GM18868 (cell line): Measurements from ENCODE around the gene MC1R.
"Not testable (repeated sequence)": the region's sequence is repeated elsewhere in the genome, so short reads cannot be mapped to it uniquely, and the experiment has no call there.

ENCODE experiments used
- ATAC-seq: cut with Tn5 transposase; IDR thresholded peaks from one replicate; pipeline ENCODE4 v1.9.1; 2021; ENCODE audit warnings: mild to moderate bottlenecking, moderate library complexity; ENCODE audit not compliant: unreplicated experiment

Gene MC1R

DNA sequence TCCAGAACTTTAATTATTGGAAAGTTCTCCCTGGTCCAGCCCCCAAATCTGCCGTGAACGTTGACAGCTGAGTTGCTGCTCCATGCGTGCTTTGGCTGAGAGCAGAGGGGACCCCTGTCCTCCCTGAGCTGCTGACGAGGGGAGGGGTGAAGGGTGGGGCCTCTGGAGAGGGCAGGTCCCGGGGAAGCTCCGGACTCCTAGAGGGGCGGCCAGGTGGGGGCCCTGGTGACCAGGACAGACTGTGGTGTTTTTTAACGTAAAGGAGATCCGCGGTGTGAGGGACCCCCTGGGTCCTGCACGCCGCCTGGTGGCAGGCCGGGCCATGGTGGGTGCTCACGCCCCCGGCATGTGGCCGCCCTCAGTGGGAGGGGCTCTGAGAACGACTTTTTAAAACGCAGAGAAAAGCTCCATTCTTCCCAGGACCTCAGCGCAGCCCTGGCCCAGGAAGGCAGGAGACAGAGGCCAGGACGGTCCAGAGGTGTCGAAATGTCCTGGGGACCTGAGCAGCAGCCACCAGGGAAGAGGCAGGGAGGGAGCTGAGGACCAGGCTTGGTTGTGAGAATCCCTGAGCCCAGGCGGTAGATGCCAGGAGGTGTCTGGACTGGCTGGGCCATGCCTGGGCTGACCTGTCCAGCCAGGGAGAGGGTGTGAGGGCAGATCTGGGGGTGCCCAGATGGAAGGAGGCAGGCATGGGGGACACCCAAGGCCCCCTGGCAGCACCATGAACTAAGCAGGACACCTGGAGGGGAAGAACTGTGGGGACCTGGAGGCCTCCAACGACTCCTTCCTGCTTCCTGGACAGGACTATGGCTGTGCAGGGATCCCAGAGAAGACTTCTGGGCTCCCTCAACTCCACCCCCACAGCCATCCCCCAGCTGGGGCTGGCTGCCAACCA is at the start of gene MC1R:
MC1R (plus strand) TSS at position 410 of the 895 bp plus-strand sequence; CDS start at position 807, 397 bp downstream.
- no peak for ATAC-seq

DNA sequence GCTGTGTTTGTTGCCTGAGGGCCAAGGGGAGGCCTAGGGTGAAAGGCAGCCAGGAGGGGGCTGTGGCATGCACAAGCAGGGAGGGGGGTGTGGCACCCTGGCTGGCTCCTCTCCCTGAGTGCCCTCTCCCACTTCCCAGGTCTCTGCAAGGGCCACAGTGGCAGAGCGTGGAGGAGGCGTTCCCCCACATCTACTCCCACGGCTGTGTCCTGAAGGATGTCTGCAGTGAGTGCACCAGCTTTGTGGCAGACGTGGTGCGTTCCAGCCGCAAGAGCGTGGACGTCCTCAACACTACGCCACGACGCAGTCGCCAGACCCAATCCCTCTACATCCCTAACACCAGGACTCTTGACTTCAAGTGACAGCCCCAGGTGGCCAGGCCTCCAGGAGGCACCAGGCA is 48.8 kb upstream of the MC1R start:
- ATAC-seq = no peak

DNA sequence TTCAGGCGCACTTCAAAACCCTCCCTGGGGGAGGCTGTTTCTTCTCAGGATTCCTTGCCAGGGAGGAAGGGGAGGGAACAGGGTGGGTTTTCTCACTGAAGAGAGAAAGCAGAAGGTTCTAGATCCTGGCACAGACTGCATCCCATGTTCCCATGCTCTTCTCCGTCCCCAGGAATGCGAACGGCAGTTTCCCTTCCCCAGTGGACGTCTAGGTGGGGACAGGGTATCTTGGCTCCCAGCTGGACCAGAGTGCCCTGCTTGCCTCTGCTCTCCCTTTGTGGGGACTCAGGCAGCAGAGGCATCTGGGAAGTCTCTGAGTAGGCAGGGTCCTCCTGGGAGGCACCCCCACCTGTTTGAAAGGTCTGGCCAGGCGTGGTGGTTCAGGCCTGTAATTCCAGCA is 48.2 kb upstream of the MC1R start:
- no peak for ATAC-seq

DNA sequence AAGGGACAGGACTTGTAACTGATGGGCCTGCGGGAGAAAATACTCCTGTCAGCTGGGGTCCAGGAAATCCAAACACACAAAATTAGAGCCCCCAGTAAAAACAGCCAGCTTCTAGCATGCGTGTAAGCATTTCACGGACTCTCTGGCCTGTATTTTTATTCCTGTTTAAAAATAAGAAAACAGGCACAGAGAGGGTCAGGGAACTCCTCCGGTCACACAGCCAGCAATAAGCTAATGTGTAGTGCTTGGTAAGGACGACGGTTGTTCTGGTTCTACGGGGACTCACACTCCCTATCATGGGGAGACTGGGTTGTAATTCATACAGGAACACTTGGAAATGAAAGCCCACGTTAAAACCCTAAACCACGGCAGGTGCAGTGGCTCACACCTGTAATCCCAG is 46.8 kb upstream of the MC1R start:
- no peak for ATAC-seq

DNA sequence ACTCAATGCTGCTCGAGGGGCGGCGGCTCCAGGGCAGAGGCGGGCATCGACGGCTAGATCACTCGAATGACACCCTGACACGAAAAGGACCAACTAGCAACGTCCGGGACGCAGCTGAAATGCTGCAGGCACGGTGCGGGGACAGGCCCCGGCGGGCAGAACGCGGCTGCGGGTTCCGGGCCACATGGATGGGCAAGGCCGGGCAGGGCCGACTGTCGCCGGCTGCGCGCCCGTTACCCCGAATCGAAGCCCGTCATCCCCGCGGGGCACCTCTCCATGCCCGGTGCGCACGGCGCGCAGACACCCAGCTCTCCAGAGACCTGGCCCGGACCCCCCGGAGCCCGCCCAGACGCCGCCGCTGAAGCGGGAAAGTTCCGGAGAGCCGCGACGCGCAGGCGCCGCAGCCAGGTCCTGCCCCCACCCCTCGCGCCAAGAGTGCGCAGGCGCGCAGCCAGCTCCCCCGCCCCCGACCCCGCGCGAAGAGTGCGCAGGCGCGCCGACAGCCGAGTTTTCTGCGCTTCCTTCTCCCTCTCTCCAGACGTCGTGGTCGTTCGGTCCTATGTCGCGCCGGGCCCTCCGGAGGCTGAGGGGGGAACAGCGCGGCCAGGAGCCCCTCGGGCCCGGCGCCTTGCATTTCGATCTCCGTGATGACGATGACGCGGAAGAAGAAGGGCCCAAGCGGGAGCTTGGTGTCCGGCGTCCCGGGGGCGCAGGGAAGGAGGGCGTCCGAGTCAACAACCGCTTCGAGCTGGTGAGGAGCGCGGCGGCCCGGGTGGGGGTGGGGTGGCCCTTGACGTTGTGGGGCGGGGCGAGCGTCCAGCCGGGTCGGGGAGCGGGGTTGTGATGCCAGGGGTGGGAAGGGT is 45.3 kb upstream of the MC1R start, which contains the start of gene TCF25:
TCF25 (plus strand) TSS at position 484 of the 863 bp plus-strand sequence; CDS start at position 560, 76 bp downstream.
- peak; percentile 49 for ATAC-seq

DNA sequence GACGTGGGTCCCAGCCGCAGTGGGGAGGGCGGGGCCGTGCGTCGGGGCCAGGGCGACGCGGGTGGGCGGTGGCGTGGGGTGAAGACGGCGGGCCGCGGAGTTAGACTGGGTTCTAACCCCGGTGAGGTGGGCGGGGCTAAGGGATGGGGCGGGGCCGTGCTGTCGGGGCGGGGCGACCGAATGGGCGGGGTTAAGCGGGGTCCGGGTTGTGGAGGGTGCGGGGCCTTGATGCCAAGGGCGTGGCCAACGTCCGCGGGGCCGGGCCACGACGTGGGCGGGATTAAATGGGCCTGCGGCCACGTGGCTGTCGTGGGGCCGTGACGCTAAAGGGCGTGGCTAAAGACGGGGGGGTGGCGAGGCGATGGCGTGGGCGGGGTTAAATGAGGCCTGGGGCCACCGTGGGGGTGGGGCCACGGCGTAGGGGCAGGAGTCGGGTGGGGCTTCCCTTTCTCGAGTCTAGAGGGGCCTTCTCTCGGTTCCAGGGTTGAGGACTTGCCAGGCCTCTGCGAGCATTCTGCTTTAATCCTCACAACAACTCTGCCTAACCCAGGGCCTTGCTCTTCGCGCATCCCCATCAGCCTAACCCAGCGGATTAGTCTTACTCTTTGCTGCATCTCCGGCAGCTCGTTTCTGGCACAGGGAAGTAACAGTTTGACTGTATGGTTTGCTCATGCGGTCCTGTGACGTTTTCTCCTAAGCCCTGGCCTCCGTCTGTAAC is 44.5 kb upstream of the MC1R start:
- ATAC-seq = peak; percentile 66

DNA sequence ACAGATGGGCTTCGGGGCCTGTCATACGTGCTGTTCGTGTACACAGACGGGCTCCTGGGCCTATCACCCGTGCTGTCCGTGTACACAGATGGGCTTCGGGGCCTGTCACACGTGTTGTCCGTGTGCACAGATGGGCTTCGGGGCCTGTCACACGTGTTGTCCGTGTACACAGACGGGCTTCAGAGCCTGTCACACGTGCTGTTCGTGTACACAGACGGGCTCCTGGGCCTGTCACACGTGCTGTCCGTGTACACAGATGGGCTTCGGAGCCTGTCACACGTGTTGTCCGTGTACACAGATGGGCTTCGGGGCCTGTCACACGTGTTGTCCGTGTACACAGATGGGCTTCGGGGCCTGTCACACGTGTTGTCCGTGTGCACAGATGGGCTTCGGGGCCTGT is 39.5 kb upstream of the MC1R start:
- not testable (repeated sequence) for ATAC-seq

DNA sequence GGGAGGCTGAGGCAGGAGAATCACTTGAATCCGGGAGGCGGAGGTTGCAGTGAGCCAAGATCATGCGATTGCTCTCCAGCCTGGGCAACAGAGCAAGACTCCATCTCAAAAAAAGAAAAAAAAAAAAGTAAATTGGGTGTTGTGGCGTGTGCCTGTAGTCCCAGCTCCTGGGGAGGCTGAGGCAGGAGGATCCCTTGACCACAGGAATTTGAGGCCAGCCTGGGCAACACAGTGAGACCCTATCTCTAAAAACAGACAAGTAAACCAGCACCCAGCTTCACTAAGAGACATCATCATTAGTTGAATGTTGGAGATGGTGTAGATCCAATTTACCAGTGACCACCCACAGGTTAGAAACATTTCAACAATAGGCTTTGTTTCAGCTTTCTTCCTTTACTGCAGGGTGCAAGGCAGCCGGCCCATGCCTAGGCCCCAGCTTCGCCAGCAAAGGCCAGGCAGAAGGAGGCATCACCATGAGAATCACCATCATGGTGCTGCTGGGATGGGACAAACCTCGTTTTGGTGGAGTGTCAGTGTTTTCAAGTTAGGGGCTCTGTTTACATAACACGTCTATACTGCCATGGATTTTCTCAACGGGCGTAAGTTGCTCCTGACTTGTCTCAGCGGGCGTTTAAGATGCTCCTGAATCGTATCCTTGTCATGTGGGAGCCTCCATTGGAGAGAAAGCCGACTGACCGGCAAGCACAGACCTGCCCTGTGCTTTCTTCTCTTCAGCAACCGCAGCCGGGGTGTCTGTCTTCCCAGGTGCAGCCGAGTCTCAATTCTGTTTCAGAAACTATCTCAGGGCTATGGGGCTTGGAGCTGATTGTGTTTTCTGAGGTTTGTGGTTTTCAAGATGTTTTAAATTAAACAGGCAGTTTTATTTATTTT is 37.9 kb upstream of the MC1R start:
- no peak for ATAC-seq

DNA sequence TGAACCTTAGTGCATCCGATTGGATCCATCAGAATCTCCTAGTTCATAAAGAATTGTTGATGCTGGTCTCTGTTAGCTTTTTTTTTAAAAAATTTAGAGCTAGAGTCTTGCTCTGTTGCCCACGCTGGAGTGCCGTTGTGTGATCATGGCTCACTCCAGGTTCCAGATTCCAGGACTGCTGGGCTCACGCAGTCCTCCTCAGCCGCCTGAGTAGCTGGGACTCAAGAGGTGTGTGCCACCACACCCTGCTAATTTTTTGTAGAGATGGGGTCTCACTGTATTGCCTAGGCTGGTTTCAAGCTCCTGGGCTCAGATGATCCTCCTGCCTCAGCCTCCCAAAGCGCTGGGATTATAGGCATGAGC is 37.3 kb upstream of the MC1R start:
- no peak for ATAC-seq

DNA sequence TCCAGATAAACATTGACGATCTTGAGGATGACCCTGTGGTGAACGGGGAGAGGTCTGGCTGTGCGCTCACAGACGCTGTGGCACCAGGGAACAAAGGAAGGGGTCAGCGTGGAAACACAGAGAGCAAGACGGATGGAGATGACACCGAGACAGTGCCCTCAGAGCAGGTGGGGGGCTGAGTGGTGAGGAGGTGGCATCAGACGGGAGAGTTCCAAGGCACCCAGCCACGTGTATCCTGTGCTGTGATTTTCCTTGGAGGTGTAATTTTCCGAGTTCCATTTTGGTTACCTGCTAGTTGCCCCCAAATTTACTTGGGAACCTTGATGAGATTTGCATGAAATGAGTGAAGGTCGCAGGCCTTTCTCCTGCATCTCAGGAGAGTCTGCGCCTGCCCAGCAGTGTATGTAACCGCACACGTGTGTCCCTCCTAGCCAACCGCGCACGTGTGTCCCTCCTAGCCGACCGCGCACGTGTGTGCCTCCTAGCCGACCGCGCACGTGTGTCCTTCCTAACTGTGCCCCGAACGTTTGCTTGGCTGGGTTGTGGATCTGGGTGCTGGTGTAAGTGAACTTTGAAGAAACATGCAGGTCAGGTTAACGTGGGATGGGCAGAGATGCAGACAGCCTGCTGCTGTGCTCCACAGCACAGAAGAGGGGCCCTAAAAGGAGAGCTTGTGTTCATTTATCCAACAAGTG is 35.2 kb upstream of the MC1R start:
- no peak for ATAC-seq

DNA sequence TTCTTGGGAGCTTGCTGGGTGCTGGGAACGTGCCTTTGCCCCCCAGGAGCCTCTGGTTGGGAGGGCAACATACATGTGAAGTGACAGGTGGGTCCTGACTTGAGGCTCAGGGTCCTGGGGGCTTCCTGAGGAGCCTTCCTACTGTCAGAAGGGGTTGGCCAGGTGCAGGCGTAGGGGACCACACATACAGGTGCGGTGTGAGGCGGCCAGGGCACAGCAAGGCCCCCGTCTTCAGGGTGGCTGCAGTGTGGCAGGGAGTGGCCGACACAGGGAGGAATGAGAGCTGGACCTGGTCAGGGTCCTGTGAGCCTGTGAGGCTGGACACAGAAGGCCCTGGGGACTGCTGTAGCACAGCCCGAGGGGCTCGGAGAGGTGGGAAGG is 34.6 kb upstream of the MC1R start:
- ATAC-seq = no peak

DNA sequence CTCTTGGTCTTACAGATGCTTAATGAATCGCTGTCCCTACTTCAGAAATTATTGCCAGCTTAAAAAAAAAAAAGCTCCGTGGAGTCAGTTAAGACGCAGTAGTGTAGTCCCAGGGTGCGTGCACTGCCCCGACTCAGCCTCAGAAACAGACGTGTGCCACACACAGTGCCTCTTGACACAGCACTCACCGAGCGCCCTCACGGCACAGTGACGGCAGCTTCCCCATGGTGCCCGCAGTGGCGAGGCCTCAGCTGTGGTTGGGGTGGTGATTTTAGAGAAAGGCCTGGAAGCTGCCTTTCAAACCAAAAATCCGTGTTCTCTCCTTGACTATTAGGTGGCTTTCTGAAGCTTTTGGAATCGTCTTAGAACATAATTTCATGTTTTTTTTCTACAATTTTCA is 31.4 kb upstream of the MC1R start:
- no peak for ATAC-seq

DNA sequence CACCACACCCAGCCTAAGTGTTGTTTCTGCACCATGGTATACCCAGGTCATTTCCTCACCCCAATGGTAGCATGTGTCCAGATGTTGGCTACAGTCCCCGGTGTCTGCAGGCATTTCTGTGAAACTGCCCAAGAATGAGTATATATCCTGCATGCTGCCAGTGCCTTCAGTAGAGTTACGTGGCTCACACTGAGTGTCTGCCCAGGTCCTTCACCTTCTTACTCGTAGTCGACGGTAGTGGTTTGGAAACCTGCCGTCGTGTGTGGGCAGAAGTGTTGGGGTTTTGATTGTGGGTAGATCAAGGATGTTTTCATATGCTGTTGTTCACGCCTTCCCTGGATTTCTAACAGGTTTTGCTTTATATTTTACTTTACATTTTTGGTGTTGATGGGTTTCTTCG is 28.5 kb upstream of the MC1R start:
- ATAC-seq = no peak

DNA sequence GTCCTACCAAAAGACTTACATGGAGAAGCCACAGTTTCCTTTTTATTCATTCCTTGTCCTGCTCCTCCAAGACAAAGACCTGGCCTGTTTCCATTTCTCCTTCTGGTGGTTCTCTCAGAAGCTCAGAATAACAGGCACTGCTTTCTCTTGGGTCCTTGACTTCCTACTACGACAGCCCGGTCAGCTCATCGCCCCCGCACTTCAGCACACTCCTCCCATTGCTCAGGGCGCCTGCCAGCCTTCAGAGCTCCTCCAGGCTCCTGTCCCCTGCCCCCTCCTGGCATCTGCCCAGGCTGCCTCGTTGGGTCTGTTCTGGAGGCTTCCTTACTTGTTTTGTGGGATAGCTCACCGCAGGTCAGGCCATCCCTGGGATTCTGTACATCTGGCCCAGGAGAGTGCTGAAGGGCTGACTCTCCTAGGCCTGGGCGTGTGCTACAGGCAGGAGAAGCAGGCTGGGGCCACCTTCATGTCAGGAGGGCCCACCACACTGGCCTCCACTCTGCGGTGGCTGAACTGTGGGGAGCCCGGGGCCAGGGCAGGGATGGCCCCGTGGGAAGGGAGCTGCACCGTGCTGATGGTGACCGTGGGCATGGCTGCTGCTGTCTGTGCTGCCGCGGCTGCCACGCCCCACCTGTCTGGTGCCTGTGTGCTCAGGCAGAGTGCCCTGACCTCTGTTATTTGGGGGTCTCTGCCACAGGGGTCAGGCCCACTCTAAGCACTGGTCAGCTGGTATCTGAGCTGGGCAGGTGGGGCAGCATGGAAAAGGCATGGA is 27.6 kb upstream of the MC1R start:
- no peak for ATAC-seq

DNA sequence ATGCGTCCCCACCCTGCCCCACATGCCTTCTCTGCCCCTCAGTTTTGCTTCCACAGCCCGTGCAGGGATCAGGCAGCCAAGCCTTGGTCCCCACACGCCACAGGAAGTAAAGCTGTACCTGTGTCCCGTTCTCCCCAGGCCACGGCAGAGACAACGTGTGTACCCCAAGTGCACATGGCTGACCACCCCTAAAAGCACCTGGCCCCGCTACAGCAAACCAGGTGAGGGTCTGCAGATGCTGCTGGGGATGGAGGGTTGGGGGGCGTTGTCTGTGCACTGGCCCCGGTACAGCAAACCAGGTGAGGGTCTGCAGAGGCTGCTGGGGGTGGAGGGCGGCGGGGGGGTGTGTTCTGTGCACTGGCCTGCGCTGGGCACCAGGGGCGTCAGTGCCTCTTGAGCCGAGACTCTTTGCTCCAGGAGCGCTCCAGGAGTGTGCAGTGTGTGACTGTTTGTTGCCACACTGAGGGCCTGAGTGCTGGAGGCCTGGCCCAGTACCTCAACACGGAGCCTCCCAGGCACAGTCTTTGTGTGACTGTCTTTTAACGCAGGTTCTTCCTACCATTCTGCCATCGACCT is 26.5 kb upstream of the MC1R start:
- no peak for ATAC-seq

DNA sequence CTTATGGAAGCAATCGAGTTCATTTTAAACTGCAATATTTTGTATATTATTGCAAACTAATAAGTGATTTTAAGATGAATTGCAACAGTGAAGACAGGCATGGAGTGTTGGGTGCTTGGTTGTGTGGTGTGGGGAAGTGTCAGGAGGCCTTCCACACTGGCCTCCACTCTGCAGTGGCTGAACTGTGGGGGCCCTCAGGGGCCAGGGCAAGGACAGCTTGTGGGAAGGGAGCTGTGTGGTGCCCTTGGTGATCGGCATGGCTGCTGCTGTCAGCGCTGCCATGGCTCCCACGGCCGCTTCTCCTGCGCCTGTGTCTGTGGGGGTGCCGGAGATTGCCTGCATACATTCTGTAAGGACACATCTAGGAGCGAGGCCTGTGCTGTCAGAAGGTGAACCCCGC is 26.0 kb upstream of the MC1R start:
- ATAC-seq = no peak

DNA sequence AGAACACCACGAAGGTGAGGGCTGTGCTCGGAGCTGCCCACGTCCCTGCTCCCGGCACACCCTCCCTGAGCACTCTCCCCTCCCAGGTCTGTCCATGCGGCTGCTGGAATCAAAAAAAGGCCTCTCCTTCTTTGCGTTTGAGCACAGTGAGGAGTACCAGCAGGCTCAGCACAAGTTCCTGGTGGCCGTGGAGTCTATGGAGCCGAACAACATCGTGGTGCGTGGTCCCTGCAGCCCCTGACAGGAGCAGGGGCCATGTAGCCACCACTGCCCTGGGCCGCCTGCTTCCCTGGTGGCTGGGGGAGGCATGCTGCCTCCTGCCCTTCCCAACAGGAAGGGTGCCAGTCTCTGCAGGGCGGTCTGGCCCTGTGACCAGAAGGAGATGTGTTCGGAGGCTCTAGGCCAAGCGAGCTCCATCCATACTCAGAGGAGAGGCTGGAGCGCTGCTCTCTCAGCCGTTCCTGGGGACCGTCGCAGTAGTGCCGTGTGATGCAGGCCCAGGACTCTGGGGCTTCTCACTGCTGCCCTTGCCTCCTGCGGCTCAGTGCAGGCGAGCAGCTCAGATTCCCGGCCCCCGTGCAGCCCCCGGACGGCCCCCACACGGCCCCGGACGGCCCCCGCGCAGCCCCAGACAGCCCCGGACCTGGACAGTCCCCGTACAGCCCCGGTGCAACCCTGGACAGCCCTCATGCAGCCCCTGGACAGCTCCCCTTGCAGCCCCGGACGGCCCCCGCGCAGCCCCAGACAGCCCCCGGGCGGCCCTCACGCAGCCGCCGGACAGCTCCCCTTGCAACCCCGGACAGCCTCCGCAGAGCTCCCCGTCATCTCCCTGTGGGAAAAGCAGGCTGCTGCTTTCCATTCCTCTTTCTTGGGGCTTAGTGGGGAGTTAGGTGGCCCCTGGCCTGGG is 24.8 kb upstream of the MC1R start:
- no peak for ATAC-seq
